ENCODE measurements around the gene RIN3. TPM values are rescaled to one million over a fixed set of nuclear protein-coding genes. Genes with fewer than 3 reads are reported as not detected.
"Not testable (repeated sequence)": the region's sequence is repeated elsewhere in the genome, so short reads cannot be mapped to it uniquely, and the experiment has no call there.

RIN3 gene
- total and polyA plus RNA-seq, 2 experiments from 2014 or later = 1.8 to 7.0 TPM

GRCh38 chr14:92709340-92710000, 195.9 kb downstream of the RIN3 start:
- WGBS, 2 experiments (ENCODE audit: low coverage in 1 of 2, low lambda C conversion rate in 2 of 2, missing lambda C conversion rate in 2 of 2) = 88 to 91% methylated on average over 13 of the region's 13 CpGs
- Histone ChIP-seq H3K4me2 (ENCODE audit: unreplicated experiment) (peak overlapping the region; percentile 16), H3K4me3 (no peak overlapping the region), H3F3A (ENCODE audit: insufficient read depth) (peaks cover 9% of the 10 kb centered on the region; the same call in 1 of the 2 replicates), H3K9me3 (ENCODE audit: low read depth) (no peaks in the 10 kb centered on the region), H4K20me1 (ENCODE audit: insufficient read depth) (no peaks in the 10 kb centered on the region), H3K9me2 (ENCODE audit: insufficient read depth) (no peaks in the 10 kb centered on the region), H3K27me3 (replicated peaks; ENCODE audit: insufficient read depth) (no peaks in the 10 kb centered on the region), H3K36me3 (ENCODE audit: low read depth) (no peaks in the 10 kb centered on the region), H3K79me2 (ENCODE audit: insufficient read depth) (no peaks in the 10 kb centered on the region), H3K27ac (peak overlapping the region; percentile 65), H3K4me1 (ENCODE audit: insufficient read depth) (peaks cover 12% of the 10 kb centered on the region), H3K9ac (peak overlapping the region; percentile 44), H2AFZ (peak overlapping the region; percentile 30; the same call in 1 of the 2 replicates)
- in situ Hi-C loops (cut with MboI) = no loop called here
- DNase-seq = peak; percentile 21
- TF ChIP-seq EZH2 (IDR thresholded peaks at IDR 0.05; ENCODE audit: insufficient read depth, poor library complexity, severe bottlenecking) = no peak
- no peak for TF ChIP-seq EZH2phosphoT487 (IDR thresholded peaks at IDR 0.05; ENCODE audit: insufficient read depth, low read depth)

- H3K79me2 ChIP-seq (ENCODE audit: insufficient read depth) = no peaks in the 10 kb centered on the region
- TF ChIP-seq EZH2phosphoT487 (IDR thresholded peaks at IDR 0.05; ENCODE audit: insufficient read depth, low read depth) (no peak), EZH2 (IDR thresholded peaks at IDR 0.05; ENCODE audit: insufficient read depth, poor library complexity, severe bottlenecking) (no peak)
- no peaks in the 10 kb centered on the region for H3K9me2 ChIP-seq (ENCODE audit: insufficient read depth)
- H3K4me1 ChIP-seq (ENCODE audit: insufficient read depth) = peaks cover 12% of the 10 kb centered on the region
- H3K9ac ChIP-seq = no peak overlapping the region
- no peaks in the 10 kb centered on the region for H3K27me3 ChIP-seq (replicated peaks; ENCODE audit: insufficient read depth)
- H3K27ac ChIP-seq = no peak overlapping the region
- in situ Hi-C loops (cut with MboI) = no loop called here
- no peaks in the 10 kb centered on the region for H4K20me1 ChIP-seq (ENCODE audit: insufficient read depth)
- H3K4me2 ChIP-seq (ENCODE audit: unreplicated experiment) = no peak overlapping the region
- no peak overlapping the region for H3K4me3 ChIP-seq
- WGBS, 2 experiments (ENCODE audit: low coverage in 1 of 2, low lambda C conversion rate in 2 of 2, missing lambda C conversion rate in 2 of 2) = 83 to 89% methylated on average over 5 of the region's 5 CpGs
- H3F3A ChIP-seq (ENCODE audit: insufficient read depth) = peaks cover 9% of the 10 kb centered on the region; the same call in 1 of the 2 replicates
- no peak overlapping the region for H2AFZ ChIP-seq
- no peaks in the 10 kb centered on the region for H3K36me3 ChIP-seq (ENCODE audit: low read depth)
- no peaks in the 10 kb centered on the region for H3K9me3 ChIP-seq (ENCODE audit: low read depth)
- peak; percentile 20 for DNase-seq
These were observed 196.4 kb downstream of the RIN3 start for GRCh38 chr14:92710001-92710341.

GRCh38 chr14:92711976-92712653, 198.5 kb downstream of the RIN3 start:
- no peak for DNase-seq
- no peaks in the 10 kb centered on the region for H3K9me3 ChIP-seq (ENCODE audit: low read depth)
- H4K20me1 ChIP-seq (ENCODE audit: insufficient read depth) = no peaks in the 10 kb centered on the region
- in situ Hi-C loops (cut with MboI) = no loop called here
- 68 to 69% methylated on average over 7 of the region's 7 CpGs for WGBS, 2 experiments (ENCODE audit: low coverage in 1 of 2, low lambda C conversion rate in 2 of 2, missing lambda C conversion rate in 2 of 2)
- no peak overlapping the region for H3K27ac ChIP-seq
- H3K4me2 ChIP-seq (ENCODE audit: unreplicated experiment) = no peak overlapping the region
- H3K9me2 ChIP-seq (ENCODE audit: insufficient read depth) = no peaks in the 10 kb centered on the region
- no peaks in the 10 kb centered on the region for H3K36me3 ChIP-seq (ENCODE audit: low read depth)
- H3K9ac ChIP-seq = no peak overlapping the region
- TF ChIP-seq EZH2 (IDR thresholded peaks at IDR 0.05; ENCODE audit: insufficient read depth, poor library complexity, severe bottlenecking) (no peak), EZH2phosphoT487 (IDR thresholded peaks at IDR 0.05; ENCODE audit: insufficient read depth, low read depth) (no peak)
- H3K4me3 ChIP-seq = no peak overlapping the region
- H3F3A ChIP-seq (ENCODE audit: insufficient read depth) = peaks cover 9% of the 10 kb centered on the region; the same call in 1 of the 2 replicates
- no peak overlapping the region for H2AFZ ChIP-seq
- no peaks in the 10 kb centered on the region for H3K79me2 ChIP-seq (ENCODE audit: insufficient read depth)
- no peaks in the 10 kb centered on the region for H3K27me3 ChIP-seq (replicated peaks; ENCODE audit: insufficient read depth)
- H3K4me1 ChIP-seq (ENCODE audit: insufficient read depth) = peaks cover 12% of the 10 kb centered on the region

GRCh38 chr14:92712654-92713051, 199.1 kb downstream of the RIN3 start:
- in situ Hi-C loops (cut with MboI) = no loop called here
- Histone ChIP-seq H3F3A (ENCODE audit: insufficient read depth) (peaks cover 9% of the 10 kb centered on the region; the same call in 1 of the 2 replicates), H3K4me2 (ENCODE audit: unreplicated experiment) (no peak overlapping the region), H3K27me3 (replicated peaks; ENCODE audit: insufficient read depth) (no peaks in the 10 kb centered on the region), H4K20me1 (ENCODE audit: insufficient read depth) (no peaks in the 10 kb centered on the region), H3K9ac (no peak overlapping the region), H3K36me3 (ENCODE audit: low read depth) (no peaks in the 10 kb centered on the region), H3K27ac (no peak overlapping the region), H3K4me1 (ENCODE audit: insufficient read depth) (peaks cover 12% of the 10 kb centered on the region), H3K79me2 (ENCODE audit: insufficient read depth) (no peaks in the 10 kb centered on the region), H3K9me2 (ENCODE audit: insufficient read depth) (no peaks in the 10 kb centered on the region), H2AFZ (no peak overlapping the region), H3K4me3 (no peak overlapping the region), H3K9me3 (ENCODE audit: low read depth) (no peaks in the 10 kb centered on the region)
- 88 to 91% methylated on average over 8 of the region's 8 CpGs for WGBS, 2 experiments (ENCODE audit: low coverage in 1 of 2, low lambda C conversion rate in 2 of 2, missing lambda C conversion rate in 2 of 2)
- DNase-seq = no peak
- no peak for TF ChIP-seq EZH2phosphoT487 (IDR thresholded peaks at IDR 0.05; ENCODE audit: insufficient read depth, low read depth)

- H3K4me1 ChIP-seq (ENCODE audit: insufficient read depth); H3K27me3 ChIP-seq (replicated peaks; ENCODE audit: insufficient read depth); H3K27ac ChIP-seq; H3K4me2 ChIP-seq (ENCODE audit: unreplicated experiment); in situ Hi-C loops (cut with MboI); H3K4me3 ChIP-seq; H3F3A ChIP-seq (ENCODE audit: insufficient read depth); H2AFZ ChIP-seq; H4K20me1 ChIP-seq (ENCODE audit: insufficient read depth); H3K9me3 ChIP-seq (ENCODE audit: low read depth); H3K79me2 ChIP-seq (ENCODE audit: insufficient read depth); H3K36me3 ChIP-seq (ENCODE audit: low read depth); H3K9ac ChIP-seq; H3K9me2 ChIP-seq (ENCODE audit: insufficient read depth): not testable (repeated sequence)
- peak; percentile 75 for DNase-seq
- WGBS, 2 experiments (ENCODE audit: low coverage in 1 of 2, low lambda C conversion rate in 2 of 2, missing lambda C conversion rate in 2 of 2) = 67 to 68% methylated on average over 7 of the region's 7 CpGs
These were observed 201.2 kb downstream of the RIN3 start for GRCh38 chr14:92714739-92715307.
